HepG2 (cell line): ENCODE measurements around the gene TMEM217. TPM values are rescaled to one million over a fixed set of nuclear protein-coding genes. Genes with fewer than 3 reads are reported as not detected.

Experiments
- ATF7 ChIP-seq, 2 experiments: fragments of 450-650 bp in 1 of 2; sonication (generic) in 1 of 2; formaldehyde crosslinking in 1 of 2; IDR thresholded peaks; 2 replicates each; pipeline versions ENCODE4 v1.4.0 to v1.6.1; 2016 to 2020; ENCODE audit warnings: antibody characterized with exemption in 1 of 2, mild to moderate bottlenecking in 1 of 2, missing genetic modification reagents in 1 of 2
- BRCA1 ChIP-seq: sonication (generic); formaldehyde crosslinking; IDR thresholded peaks from 2 replicates; pipeline ENCODE4 v1.4.0; 2020; ENCODE audit warnings: missing genetic modification reagents
- CBFB ChIP-seq: sonication (generic); formaldehyde crosslinking; IDR thresholded peaks from 2 replicates; pipeline ENCODE4 v1.4.0; 2020; ENCODE audit warnings: missing genetic modification reagents
- CHD2 ChIP-seq: IDR thresholded peaks from 2 replicates; pipeline ENCODE4 v1.6.1; 2011; ENCODE audit warnings: low read depth, low read length, improper control_type of control experiment
- DNMT1 ChIP-seq: sonication (generic); formaldehyde crosslinking; IDR thresholded peaks from 2 replicates; pipeline ENCODE4 v1.5.1; 2020; ENCODE audit warnings: mild to moderate bottlenecking, missing genetic modification reagents
- DPF2 ChIP-seq: sonication (generic); formaldehyde crosslinking; IDR thresholded peaks from 2 replicates; pipeline ENCODE4 v1.4.0; 2020; ENCODE audit warnings: mild to moderate bottlenecking, low read depth, missing genetic modification reagents, borderline replicate concordance
- IRF2 ChIP-seq: IDR thresholded peaks from 2 replicates; pipeline ENCODE4 v1.6.1; 2018; ENCODE audit warnings: missing genetic modification reagents, missing compliant biosample characterization
- NFE2L1 ChIP-seq: sonication (generic); formaldehyde crosslinking; IDR thresholded peaks from 2 replicates; pipeline ENCODE4 v1.4.0; 2020; ENCODE audit warnings: missing genetic modification reagents, mild to moderate bottlenecking, borderline replicate concordance
- PAF1 ChIP-seq: IDR thresholded peaks from 2 replicates; pipeline ENCODE4 v1.6.1; 2016; ENCODE audit warnings: missing genetic modification reagents, missing compliant biosample characterization
- PHF20 ChIP-seq: sonication (generic); formaldehyde crosslinking; IDR thresholded peaks from 2 replicates; pipeline ENCODE4 v1.5.0; 2020; ENCODE audit warnings: mild to moderate bottlenecking, missing genetic modification reagents
- SALL1 ChIP-seq: sonication (generic); formaldehyde crosslinking; IDR thresholded peaks from 2 replicates; pipeline ENCODE4 v1.8.0; 2022; ENCODE audit warnings: mild to moderate bottlenecking, missing genetic modification reagents
- SOX5 ChIP-seq: IDR thresholded peaks from 2 replicates; pipeline ENCODE4 v1.6.1; 2016; ENCODE audit warnings: borderline replicate concordance
- ZNF839 ChIP-seq: sonication (generic); formaldehyde crosslinking; IDR thresholded peaks from 2 replicates; pipeline ENCODE4 v1.4.0; 2020; ENCODE audit warnings: missing genetic modification reagents, mild to moderate bottlenecking, borderline replicate concordance
- polyA plus RNA-seq, 8 experiments: library from polyadenylated mRNA; depleted of rRNA in 3 of 8; stranded (reverse) in 7 of 8; unstranded in 1 of 8; fragments of >200 nt; fragmentation: Illumina TruSeq in 4 of 8; extraction: Trizol in 4 of 8; gene quantifications; 2 replicates each; pipeline versions ENCODE4 v1.2.1 to v1.2.3, GENCODE V29; 2011 to 2016; ENCODE audit warnings: low read depth in 4 of 8, missing spikeins in 1 of 8, mixed read lengths in 1 of 8; ENCODE audit not compliant: insufficient read depth in 1 of 8
- total RNA-seq, 5 experiments: library from RNA; depleted of rRNA; stranded (reverse); fragments of >200 nt; fragmentation: Illumina TruSeq; extraction: Trizol; gene quantifications; 2 replicates each; pipeline ENCODE4 v1.2.3, GENCODE V29; 2016; ENCODE audit warnings: low read depth in 1 of 5
- TF ChIP-seq, protein P1 (sequence below): IDR thresholded peaks from 2 replicates; pipeline ENCODE4 v1.6.1; 2016; ENCODE audit warnings: missing compliant biosample characterization, missing genetic modification reagents, borderline replicate concordance
- TF ChIP-seq, protein P2 (sequence below): sonication (generic); formaldehyde crosslinking; IDR thresholded peaks from 2 replicates; pipeline ENCODE4 v1.8.0; 2022; ENCODE audit warnings: missing genetic modification reagents, low read depth, mild to moderate bottlenecking, borderline replicate concordance
- TF ChIP-seq, protein P3 (sequence below): IDR thresholded peaks from 2 replicates; pipeline ENCODE4 v1.6.1; 2016; ENCODE audit warnings: mild to moderate bottlenecking
- TF ChIP-seq, protein P4 (sequence below): sonication (generic); formaldehyde crosslinking; IDR thresholded peaks from 2 replicates; pipeline ENCODE4 v1.4.0; 2020; ENCODE audit warnings: mild to moderate bottlenecking, missing genetic modification reagents, borderline replicate concordance
- TF ChIP-seq, protein P5 (sequence below), 2 experiments: sonication (generic) in 1 of 2; formaldehyde crosslinking in 1 of 2; IDR thresholded peaks; 2 replicates each; pipeline versions ENCODE4 v1.5.1 to v1.6.1; 2011 to 2020; ENCODE audit warnings: borderline replicate concordance in 1 of 2, low read depth in 1 of 2, low read length in 1 of 2, mild to moderate bottlenecking in 1 of 2, missing genetic modification reagents in 1 of 2, moderate library complexity in 1 of 2

Gene TMEM217
- total and polyA plus RNA-seq, 2 of the 13 experiments (the other 11 are each of a cell fraction or from before 2014, with no cell fraction given) = 2.3 to 3.4 TPM

DNA sequence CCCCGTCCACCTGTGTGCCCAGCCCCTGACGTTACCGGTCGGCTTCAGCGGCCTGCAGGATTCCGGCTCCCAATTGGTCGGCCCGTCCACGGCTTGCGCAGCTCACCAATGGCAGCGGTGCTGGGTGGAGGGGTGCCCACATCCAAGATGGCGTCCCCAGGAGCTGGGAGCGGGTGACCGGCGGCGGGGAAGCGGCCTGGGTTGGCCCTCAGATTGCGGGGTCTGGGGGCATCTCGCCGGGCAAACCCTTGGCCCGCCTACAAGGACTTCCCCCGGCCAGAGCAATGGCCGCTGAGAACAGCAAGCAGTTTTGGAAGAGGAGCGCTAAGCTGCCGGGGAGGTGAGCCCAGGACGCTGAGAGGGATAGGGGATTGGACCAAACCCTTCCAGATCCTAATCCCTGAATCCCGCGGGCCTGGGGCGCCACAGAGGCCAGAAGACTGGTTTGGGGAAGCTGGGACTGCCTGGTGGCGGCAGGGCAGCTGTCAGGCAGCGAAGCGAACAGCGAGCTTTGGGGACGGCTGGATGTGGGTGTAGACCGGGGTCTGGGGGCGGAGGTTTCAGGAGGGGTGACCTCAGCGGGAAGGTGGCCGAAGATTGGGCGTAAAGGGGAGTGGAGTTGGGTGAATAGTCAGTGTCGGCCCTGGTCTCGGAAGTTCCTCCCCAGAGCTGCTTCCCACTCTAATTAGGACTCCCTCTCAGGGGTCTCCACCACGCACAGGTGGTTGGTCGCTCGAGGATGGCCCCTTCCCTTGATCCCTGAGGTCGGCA, at the start of gene TMEM217, which contains the start of gene TBC1D22B (continued):
- TF ChIP-seq, protein P1, sequence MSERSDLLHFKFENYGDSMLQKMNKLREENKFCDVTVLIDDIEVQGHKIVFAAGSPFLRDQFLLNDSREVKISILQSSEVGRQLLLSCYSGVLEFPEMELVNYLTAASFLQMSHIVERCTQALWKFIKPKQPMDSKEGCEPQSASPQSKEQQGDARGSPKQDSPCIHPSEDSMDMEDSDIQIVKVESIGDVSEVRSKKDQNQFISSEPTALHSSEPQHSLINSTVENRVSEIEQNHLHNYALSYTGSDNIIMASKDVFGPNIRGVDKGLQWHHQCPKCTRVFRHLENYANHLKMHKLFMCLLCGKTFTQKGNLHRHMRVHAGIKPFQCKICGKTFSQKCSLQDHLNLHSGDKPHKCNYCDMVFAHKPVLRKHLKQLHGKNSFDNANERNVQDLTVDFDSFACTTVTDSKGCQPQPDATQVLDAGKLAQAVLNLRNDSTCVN = peak; percentile 43; the same call in 1 of the 2 replicates
- TF ChIP-seq ZNF839 (CRISPR knock-in tag) (peak; percentile 54; the same call in 1 of the 2 replicates), PAF1 (no peak), BRCA1 (CRISPR knock-in tag) (no peak), CHD2 (peak; percentile 54; the same call in 1 of the 2 replicates), SOX5 (peak; percentile 29; the same call in 1 of the 2 replicates), ATF7 (IDR thresholded peaks at IDR 0.05) (no peak), ATF7 (CRISPR knock-in tag; IDR thresholded peaks at IDR 0.05) (peak; percentile 88), IRF2 (CRISPR knock-in tag) (peak; percentile 77), DPF2 (no peak), NFE2L1 (CRISPR knock-in tag) (peak; percentile 82; the same call in 1 of the 2 replicates), CBFB (CRISPR knock-in tag) (peak; percentile 75; the same call in 1 of the 2 replicates), PHF20 (CRISPR knock-in tag) (peak; percentile 87), DNMT1 (CRISPR knock-in tag) (peak; percentile 83), SALL1 (CRISPR knock-in tag) (peak; percentile 82)
- TF ChIP-seq, protein P2, sequence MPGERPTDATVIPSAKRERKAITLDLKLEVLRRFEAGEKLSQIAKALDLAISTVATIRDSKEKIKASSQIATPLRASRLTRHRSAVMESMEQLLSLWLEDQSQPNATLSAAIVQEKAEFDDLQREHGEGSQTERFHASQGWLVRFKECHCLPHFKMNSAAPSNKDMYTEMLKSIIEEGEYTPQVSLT (CRISPR knock-in tag) = no peak
- TF ChIP-seq, protein P3, sequence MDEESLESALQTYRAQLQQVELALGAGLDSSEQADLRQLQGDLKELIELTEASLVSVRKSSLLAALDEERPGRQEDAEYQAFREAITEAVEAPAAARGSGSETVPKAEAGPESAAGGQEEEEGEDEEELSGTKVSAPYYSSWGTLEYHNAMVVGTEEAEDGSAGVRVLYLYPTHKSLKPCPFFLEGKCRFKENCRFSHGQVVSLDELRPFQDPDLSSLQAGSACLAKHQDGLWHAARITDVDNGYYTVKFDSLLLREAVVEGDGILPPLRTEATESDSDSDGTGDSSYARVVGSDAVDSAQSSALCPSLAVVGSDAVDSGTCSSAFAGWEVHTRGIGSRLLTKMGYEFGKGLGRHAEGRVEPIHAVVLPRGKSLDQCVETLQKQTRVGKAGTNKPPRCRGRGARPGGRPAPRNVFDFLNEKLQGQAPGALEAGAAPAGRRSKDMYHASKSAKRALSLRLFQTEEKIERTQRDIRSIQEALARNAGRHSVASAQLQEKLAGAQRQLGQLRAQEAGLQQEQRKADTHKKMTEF (CRISPR knock-in tag) = peak; percentile 94
- TF ChIP-seq, protein P4, sequence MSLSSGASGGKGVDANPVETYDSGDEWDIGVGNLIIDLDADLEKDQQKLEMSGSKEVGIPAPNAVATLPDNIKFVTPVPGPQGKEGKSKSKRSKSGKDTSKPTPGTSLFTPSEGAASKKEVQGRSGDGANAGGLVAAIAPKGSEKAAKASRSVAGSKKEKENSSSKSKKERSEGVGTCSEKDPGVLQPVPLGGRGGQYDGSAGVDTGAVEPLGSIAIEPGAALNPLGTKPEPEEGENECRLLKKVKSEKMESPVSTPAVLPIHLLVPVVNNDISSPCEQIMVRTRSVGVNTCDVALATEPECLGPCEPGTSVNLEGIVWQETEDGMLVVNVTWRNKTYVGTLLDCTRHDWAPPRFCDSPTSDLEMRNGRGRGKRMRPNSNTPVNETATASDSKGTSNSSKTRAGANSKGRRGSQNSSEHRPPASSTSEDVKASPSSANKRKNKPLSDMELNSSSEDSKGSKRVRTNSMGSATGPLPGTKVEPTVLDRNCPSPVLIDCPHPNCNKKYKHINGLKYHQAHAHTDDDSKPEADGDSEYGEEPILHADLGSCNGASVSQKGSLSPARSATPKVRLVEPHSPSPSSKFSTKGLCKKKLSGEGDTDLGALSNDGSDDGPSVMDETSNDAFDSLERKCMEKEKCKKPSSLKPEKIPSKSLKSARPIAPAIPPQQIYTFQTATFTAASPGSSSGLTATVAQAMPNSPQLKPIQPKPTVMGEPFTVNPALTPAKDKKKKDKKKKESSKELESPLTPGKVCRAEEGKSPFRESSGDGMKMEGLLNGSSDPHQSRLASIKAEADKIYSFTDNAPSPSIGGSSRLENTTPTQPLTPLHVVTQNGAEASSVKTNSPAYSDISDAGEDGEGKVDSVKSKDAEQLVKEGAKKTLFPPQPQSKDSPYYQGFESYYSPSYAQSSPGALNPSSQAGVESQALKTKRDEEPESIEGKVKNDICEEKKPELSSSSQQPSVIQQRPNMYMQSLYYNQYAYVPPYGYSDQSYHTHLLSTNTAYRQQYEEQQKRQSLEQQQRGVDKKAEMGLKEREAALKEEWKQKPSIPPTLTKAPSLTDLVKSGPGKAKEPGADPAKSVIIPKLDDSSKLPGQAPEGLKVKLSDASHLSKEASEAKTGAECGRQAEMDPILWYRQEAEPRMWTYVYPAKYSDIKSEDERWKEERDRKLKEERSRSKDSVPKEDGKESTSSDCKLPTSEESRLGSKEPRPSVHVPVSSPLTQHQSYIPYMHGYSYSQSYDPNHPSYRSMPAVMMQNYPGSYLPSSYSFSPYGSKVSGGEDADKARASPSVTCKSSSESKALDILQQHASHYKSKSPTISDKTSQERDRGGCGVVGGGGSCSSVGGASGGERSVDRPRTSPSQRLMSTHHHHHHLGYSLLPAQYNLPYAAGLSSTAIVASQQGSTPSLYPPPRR (CRISPR knock-in tag) = peak; percentile 61
- TF ChIP-seq, protein P5, sequence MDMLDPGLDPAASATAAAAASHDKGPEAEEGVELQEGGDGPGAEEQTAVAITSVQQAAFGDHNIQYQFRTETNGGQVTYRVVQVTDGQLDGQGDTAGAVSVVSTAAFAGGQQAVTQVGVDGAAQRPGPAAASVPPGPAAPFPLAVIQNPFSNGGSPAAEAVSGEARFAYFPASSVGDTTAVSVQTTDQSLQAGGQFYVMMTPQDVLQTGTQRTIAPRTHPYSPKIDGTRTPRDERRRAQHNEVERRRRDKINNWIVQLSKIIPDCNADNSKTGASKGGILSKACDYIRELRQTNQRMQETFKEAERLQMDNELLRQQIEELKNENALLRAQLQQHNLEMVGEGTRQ (IDR thresholded peaks at IDR 0.05; ENCODE audit: low read depth, low read length) = no peak
- TF ChIP-seq, protein P5 (CRISPR knock-in tag; IDR thresholded peaks at IDR 0.05; ENCODE audit: borderline replicate concordance) = no peak
